Measurements from ENCODE around the gene KIF12. TPM values are rescaled to one million over a fixed set of nuclear protein-coding genes. Genes with fewer than 3 reads are reported as not detected.

The KIF12 gene
- total and polyA plus RNA-seq, 2 of the 13 experiments (the other 11 are each of a cell fraction or from before 2014, with no cell fraction given) = 1.8 to 12.5 TPM

DNA sequence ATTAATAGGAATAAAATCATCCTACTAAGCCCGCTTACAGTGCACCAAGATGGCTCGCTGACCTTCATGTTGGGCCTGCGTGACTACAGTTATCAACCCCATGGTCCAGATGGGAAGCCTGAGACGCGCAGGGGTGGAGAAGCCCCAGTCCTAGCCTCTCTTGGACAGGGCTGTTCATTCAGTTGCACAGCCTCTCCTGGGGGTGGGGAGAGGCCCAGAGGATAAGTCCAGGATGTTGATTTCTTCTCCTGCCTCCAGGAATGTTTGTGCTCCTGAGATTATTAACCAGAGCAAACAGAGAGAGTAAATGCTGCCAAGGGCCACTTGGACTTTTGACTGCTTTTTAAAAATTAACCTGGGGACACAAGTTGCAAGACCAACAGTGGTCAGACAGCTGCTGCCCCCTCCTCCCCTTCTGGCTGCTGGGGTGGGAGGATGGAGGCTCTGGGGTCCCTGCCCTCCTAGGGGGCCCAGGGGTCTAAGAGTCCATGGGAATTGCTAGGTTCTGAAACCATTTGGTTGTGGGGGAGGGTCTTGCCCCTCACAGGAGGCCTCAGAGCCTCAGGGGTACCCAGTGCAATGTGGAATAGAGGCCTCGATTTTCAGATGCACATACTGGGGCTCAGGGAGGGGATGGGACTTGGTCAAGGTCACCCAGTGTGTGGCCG is 18.2 kb downstream of the KIF12 start (continued):
- TF ChIP-seq, protein P1, sequence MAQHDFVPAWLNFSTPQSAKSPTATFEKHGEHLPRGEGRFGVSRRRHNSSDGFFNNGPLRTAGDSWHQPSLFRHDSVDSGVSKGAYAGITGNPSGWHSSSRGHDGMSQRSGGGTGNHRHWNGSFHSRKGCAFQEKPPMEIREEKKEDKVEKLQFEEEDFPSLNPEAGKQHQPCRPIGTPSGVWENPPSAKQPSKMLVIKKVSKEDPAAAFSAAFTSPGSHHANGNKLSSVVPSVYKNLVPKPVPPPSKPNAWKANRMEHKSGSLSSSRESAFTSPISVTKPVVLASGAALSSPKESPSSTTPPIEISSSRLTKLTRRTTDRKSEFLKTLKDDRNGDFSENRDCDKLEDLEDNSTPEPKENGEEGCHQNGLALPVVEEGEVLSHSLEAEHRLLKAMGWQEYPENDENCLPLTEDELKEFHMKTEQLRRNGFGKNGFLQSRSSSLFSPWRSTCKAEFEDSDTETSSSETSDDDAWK (CRISPR knock-in tag; IDR thresholded peaks at IDR 0.05) = no peak
- TF ChIP-seq ZFP36L2 (CRISPR knock-in tag; IDR thresholded peaks at IDR 0.05) (no peak), XRCC5 (optimal IDR thresholded peaks at IDR 0.05; ENCODE audit: low read length) (peak; percentile 58), RBM39 (IDR thresholded peaks at IDR 0.05; ENCODE audit: low read depth, low read length, poor library complexity, severe bottlenecking) (peak; percentile 52), SOX6 (IDR thresholded peaks at IDR 0.05) (no peak), SOX6 (CRISPR knock-in tag; IDR thresholded peaks at IDR 0.05) (peak; percentile 82), ZNF788 (CRISPR knock-in tag; IDR thresholded peaks at IDR 0.05; ENCODE audit: borderline replicate concordance) (peak; percentile 59), ZNF10 (CRISPR knock-in tag; IDR thresholded peaks at IDR 0.05; ENCODE audit: borderline replicate concordance, low read depth) (no peak), CENPBD1 (CRISPR knock-in tag; IDR thresholded peaks at IDR 0.05; ENCODE audit: borderline replicate concordance, low read depth) (peak; percentile 54; the same call in 1 of the 2 replicates), ZNF644 (CRISPR knock-in tag; IDR thresholded peaks at IDR 0.05; ENCODE audit: low read depth) (peak; percentile 54; the same call in 1 of the 2 replicates), CEBPB (IDR thresholded peaks at IDR 0.05; ENCODE audit: borderline replicate concordance, low read depth, low read length) (peak; percentile 59; the same call in 1 of the 2 replicates), ZNF569 (CRISPR knock-in tag; IDR thresholded peaks at IDR 0.05; ENCODE audit: borderline replicate concordance) (no peak), FOXA3 (CRISPR knock-in tag; IDR thresholded peaks at IDR 0.05) (peak; percentile 93), ZNF280B (CRISPR knock-in tag; IDR thresholded peaks at IDR 0.05; ENCODE audit: borderline replicate concordance) (peak; percentile 73; the same call in 1 of the 2 replicates), ISL2 (CRISPR knock-in tag; IDR thresholded peaks at IDR 0.05) (peak; percentile 59), ZBTB42 (CRISPR knock-in tag; IDR thresholded peaks at IDR 0.05) (no peak), KLF12 (CRISPR knock-in tag; IDR thresholded peaks at IDR 0.05; ENCODE audit: borderline replicate concordance) (0 out of 2 replicates have a peak, but pooled peaks have one; percentile 24)
- TF ChIP-seq, protein P2, sequence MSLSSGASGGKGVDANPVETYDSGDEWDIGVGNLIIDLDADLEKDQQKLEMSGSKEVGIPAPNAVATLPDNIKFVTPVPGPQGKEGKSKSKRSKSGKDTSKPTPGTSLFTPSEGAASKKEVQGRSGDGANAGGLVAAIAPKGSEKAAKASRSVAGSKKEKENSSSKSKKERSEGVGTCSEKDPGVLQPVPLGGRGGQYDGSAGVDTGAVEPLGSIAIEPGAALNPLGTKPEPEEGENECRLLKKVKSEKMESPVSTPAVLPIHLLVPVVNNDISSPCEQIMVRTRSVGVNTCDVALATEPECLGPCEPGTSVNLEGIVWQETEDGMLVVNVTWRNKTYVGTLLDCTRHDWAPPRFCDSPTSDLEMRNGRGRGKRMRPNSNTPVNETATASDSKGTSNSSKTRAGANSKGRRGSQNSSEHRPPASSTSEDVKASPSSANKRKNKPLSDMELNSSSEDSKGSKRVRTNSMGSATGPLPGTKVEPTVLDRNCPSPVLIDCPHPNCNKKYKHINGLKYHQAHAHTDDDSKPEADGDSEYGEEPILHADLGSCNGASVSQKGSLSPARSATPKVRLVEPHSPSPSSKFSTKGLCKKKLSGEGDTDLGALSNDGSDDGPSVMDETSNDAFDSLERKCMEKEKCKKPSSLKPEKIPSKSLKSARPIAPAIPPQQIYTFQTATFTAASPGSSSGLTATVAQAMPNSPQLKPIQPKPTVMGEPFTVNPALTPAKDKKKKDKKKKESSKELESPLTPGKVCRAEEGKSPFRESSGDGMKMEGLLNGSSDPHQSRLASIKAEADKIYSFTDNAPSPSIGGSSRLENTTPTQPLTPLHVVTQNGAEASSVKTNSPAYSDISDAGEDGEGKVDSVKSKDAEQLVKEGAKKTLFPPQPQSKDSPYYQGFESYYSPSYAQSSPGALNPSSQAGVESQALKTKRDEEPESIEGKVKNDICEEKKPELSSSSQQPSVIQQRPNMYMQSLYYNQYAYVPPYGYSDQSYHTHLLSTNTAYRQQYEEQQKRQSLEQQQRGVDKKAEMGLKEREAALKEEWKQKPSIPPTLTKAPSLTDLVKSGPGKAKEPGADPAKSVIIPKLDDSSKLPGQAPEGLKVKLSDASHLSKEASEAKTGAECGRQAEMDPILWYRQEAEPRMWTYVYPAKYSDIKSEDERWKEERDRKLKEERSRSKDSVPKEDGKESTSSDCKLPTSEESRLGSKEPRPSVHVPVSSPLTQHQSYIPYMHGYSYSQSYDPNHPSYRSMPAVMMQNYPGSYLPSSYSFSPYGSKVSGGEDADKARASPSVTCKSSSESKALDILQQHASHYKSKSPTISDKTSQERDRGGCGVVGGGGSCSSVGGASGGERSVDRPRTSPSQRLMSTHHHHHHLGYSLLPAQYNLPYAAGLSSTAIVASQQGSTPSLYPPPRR (CRISPR knock-in tag; IDR thresholded peaks at IDR 0.05; ENCODE audit: borderline replicate concordance) = peak; percentile 84
- TF ChIP-seq, protein P3, sequence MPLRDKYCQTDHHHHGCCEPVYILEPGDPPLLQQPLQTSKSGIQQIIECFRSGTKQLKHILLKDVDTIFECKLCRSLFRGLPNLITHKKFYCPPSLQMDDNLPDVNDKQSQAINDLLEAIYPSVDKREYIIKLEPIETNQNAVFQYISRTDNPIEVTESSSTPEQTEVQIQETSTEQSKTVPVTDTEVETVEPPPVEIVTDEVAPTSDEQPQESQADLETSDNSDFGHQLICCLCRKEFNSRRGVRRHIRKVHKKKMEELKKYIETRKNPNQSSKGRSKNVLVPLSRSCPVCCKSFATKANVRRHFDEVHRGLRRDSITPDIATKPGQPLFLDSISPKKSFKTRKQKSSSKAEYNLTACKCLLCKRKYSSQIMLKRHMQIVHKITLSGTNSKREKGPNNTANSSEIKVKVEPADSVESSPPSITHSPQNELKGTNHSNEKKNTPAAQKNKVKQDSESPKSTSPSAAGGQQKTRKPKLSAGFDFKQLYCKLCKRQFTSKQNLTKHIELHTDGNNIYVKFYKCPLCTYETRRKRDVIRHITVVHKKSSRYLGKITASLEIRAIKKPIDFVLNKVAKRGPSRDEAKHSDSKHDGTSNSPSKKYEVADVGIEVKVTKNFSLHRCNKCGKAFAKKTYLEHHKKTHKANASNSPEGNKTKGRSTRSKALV (CRISPR knock-in tag; IDR thresholded peaks at IDR 0.05) = no peak
